Measurements from ENCODE around the gene ZDHHC11B.

DNA sequence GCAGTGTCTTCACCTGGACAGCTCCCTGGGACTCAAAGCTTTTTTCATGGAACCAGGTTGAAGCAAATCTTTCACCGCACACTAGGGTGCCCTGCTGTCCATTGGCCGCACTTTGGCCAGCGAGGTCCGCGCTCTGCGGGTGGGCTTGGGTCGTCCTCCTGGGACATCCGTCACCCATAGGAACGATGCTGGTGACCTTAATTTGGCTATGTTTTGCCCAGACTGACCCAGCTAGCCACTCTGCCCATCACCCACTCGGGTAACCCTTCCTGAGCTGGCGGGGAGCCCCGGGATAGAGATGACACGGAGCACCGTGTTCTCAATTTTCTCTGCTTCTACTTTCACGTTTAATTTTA lies 25.9 kb downstream of the ZDHHC11B start:
- TF ChIP-seq, protein P1, sequence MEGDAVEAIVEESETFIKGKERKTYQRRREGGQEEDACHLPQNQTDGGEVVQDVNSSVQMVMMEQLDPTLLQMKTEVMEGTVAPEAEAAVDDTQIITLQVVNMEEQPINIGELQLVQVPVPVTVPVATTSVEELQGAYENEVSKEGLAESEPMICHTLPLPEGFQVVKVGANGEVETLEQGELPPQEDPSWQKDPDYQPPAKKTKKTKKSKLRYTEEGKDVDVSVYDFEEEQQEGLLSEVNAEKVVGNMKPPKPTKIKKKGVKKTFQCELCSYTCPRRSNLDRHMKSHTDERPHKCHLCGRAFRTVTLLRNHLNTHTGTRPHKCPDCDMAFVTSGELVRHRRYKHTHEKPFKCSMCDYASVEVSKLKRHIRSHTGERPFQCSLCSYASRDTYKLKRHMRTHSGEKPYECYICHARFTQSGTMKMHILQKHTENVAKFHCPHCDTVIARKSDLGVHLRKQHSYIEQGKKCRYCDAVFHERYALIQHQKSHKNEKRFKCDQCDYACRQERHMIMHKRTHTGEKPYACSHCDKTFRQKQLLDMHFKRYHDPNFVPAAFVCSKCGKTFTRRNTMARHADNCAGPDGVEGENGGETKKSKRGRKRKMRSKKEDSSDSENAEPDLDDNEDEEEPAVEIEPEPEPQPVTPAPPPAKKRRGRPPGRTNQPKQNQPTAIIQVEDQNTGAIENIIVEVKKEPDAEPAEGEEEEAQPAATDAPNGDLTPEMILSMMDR (CRISPR knock-in tag; IDR thresholded peaks at IDR 0.05): no peak
- TF ChIP-seq ZNF510 (CRISPR knock-in tag; IDR thresholded peaks at IDR 0.05; ENCODE audit: low read depth) (no peak), ZNF274 (CRISPR knock-in tag; IDR thresholded peaks at IDR 0.05) (0 out of 2 replicates have a peak, but pooled peaks have one; percentile 4), POLR2A (IDR thresholded peaks at IDR 0.05; ENCODE audit: insufficient read depth in 1 of 2, low read depth in 2 of 2, low read length in 2 of 2) (no peak), ZNF160 (CRISPR knock-in tag; IDR thresholded peaks at IDR 0.05) (no peak), ZZZ3 (CRISPR knock-in tag; IDR thresholded peaks at IDR 0.05; ENCODE audit: borderline replicate concordance) (no peak)
- TF ChIP-seq, protein P2, sequence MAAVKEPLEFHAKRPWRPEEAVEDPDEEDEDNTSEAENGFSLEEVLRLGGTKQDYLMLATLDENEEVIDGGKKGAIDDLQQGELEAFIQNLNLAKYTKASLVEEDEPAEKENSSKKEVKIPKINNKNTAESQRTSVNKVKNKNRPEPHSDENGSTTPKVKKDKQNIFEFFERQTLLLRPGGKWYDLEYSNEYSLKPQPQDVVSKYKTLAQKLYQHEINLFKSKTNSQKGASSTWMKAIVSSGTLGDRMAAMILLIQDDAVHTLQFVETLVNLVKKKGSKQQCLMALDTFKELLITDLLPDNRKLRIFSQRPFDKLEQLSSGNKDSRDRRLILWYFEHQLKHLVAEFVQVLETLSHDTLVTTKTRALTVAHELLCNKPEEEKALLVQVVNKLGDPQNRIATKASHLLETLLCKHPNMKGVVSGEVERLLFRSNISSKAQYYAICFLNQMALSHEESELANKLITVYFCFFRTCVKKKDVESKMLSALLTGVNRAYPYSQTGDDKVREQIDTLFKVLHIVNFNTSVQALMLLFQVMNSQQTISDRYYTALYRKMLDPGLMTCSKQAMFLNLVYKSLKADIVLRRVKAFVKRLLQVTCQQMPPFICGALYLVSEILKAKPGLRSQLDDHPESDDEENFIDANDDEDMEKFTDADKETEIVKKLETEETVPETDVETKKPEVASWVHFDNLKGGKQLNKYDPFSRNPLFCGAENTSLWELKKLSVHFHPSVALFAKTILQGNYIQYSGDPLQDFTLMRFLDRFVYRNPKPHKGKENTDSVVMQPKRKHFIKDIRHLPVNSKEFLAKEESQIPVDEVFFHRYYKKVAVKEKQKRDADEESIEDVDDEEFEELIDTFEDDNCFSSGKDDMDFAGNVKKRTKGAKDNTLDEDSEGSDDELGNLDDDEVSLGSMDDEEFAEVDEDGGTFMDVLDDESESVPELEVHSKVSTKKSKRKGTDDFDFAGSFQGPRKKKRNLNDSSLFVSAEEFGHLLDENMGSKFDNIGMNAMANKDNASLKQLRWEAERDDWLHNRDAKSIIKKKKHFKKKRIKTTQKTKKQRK (IDR thresholded peaks at IDR 0.05; ENCODE audit: low read length): no peak
